Measurements from ENCODE around the gene GPR33.

GRCh38 chr14:31484754-31485153 lies 3.1 kb downstream of the GPR33 start:
- TF ChIP-seq, protein P1, sequence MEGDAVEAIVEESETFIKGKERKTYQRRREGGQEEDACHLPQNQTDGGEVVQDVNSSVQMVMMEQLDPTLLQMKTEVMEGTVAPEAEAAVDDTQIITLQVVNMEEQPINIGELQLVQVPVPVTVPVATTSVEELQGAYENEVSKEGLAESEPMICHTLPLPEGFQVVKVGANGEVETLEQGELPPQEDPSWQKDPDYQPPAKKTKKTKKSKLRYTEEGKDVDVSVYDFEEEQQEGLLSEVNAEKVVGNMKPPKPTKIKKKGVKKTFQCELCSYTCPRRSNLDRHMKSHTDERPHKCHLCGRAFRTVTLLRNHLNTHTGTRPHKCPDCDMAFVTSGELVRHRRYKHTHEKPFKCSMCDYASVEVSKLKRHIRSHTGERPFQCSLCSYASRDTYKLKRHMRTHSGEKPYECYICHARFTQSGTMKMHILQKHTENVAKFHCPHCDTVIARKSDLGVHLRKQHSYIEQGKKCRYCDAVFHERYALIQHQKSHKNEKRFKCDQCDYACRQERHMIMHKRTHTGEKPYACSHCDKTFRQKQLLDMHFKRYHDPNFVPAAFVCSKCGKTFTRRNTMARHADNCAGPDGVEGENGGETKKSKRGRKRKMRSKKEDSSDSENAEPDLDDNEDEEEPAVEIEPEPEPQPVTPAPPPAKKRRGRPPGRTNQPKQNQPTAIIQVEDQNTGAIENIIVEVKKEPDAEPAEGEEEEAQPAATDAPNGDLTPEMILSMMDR (IDR thresholded peaks at IDR 0.05 in 4 of 5, conservative IDR thresholded peaks at IDR 0.05 in 1 of 5) = no peak
- no peak for TF ChIP-seq POLR2A (IDR thresholded peaks at IDR 0.05)

Measured in gastrocnemius medialis (tissue), 4 donors.